HG02610 (cell line): Measurements from ENCODE around the gene KCTD2.
"Not testable (repeated sequence)": the region's sequence is repeated elsewhere in the genome, so short reads cannot be mapped to it uniquely, and the experiment has no call there.

ENCODE experiments used
- ATAC-seq: cut with Tn5 transposase; IDR thresholded peaks from one replicate; pipeline ENCODE4 v1.9.1; 2021; ENCODE audit warnings: mild to moderate bottlenecking, moderate library complexity; ENCODE audit not compliant: unreplicated experiment

KCTD2 gene

GRCh38 chr17:75046407-75047289 lies at the start of gene KCTD2, which contains the start of gene ATP5PD:
Gene KCTD2 (plus strand): TSS chr17:75047225. CDS start chr17:75047251, 26 bp downstream.
Gene ATP5PD (minus strand): TSS chr17:75046969. CDS start chr17:75042650, 4,319 bp downstream.
- ATAC-seq = peak; percentile 95

- ATAC-seq = no peak
These were observed 48.2 kb upstream of the KCTD2 start for GRCh38 chr17:74998783-74999182.

GRCh38 chr17:74999523-74999922 lies 47.5 kb upstream of the KCTD2 start:
- ATAC-seq = no peak

- ATAC-seq = no peak
These were observed 44.8 kb upstream of the KCTD2 start for GRCh38 chr17:75001915-75002843.

GRCh38 chr17:75003070-75003956 lies 43.7 kb upstream of the KCTD2 start:
- no peak for ATAC-seq

- no peak for ATAC-seq
These were observed 43.1 kb upstream of the KCTD2 start for GRCh38 chr17:75003957-75004355.

GRCh38 chr17:75004371-75004770 lies 42.7 kb upstream of the KCTD2 start:
- ATAC-seq = no peak

- ATAC-seq = no peak
These were observed 41.7 kb upstream of the KCTD2 start for GRCh38 chr17:75005291-75005690.

GRCh38 chr17:75006084-75006483 lies 40.9 kb upstream of the KCTD2 start:
- ATAC-seq = not testable (repeated sequence)

GRCh38 chr17:75006653-75007052 lies 40.4 kb upstream of the KCTD2 start:
- ATAC-seq = no peak

GRCh38 chr17:75008373-75008772 lies 38.7 kb upstream of the KCTD2 start:
- no peak for ATAC-seq

- no peak for ATAC-seq
These were observed 37.8 kb upstream of the KCTD2 start for GRCh38 chr17:75009139-75009724.

- no peak for ATAC-seq
These were observed 36.2 kb upstream of the KCTD2 start for GRCh38 chr17:75010683-75011400.

GRCh38 chr17:75011401-75012095 lies 35.5 kb upstream of the KCTD2 start:
- no peak for ATAC-seq

GRCh38 chr17:75012096-75012345 lies 35.0 kb upstream of the KCTD2 start:
- ATAC-seq = no peak

- peak; percentile 87 for ATAC-seq
These were observed 34.5 kb upstream of the KCTD2 start, which contains the start of gene MRPL58 for GRCh38 chr17:75012346-75013091. Gene MRPL58 (plus strand): TSS chr17:75012670. CDS start chr17:75012687, 17 bp downstream.

- no peak for ATAC-seq
These were observed 33.9 kb upstream of the KCTD2 start for GRCh38 chr17:75013092-75013559.

GRCh38 chr17:75019146-75019545 lies 27.9 kb upstream of the KCTD2 start:
- ATAC-seq = no peak
